Ascending aorta (tissue), 2 donors: ENCODE measurements around the gene GFAP. TPM values are rescaled to one million over a fixed set of nuclear protein-coding genes. Genes with fewer than 3 reads are reported as not detected.
A peak's percentile ranks its signal among the peaks of the same experiment; 100 is the strongest.

ENCODE experiments used
- DNase-seq, 2 donors: peaks; one replicate each; pipeline ENCODE4 v3.0.0-alpha.2; 2019; ENCODE audit warnings: low spot score in 2 of 2
- H3K27ac ChIP-seq, 2 donors: fragments of 200-600 bp; sonication (generic); one replicate each; pipeline ENCODE4 v1.5.1; 2016 to 2017; ENCODE audit warnings: mild to moderate bottlenecking in 1 of 2
- H3K27me3 ChIP-seq: fragments of 200-600 bp; sonication (generic); one replicate; pipeline ENCODE4 v1.5.1; 2017
- H3K36me3 ChIP-seq, 2 donors: fragments of 200-600 bp; sonication (generic); one replicate each; pipeline ENCODE4 v1.5.1; 2016
- H3K4me1 ChIP-seq, 2 donors: fragments of 200-600 bp; sonication (generic); one replicate each; pipeline ENCODE4 v1.5.1; 2016 to 2017; ENCODE audit warnings: mild to moderate bottlenecking in 1 of 2
- H3K4me3 ChIP-seq, 2 donors: fragments of 200-600 bp; sonication (generic); one replicate each; pipeline ENCODE4 v1.5.1; 2016 to 2017; ENCODE audit warnings: mild to moderate bottlenecking in 1 of 2
- H3K9me3 ChIP-seq, 2 donors: fragments of 200-600 bp; sonication (generic); one replicate each; pipeline ENCODE4 v1.5.1; 2016
- intact Hi-C: fragments of 100-400 bp; cut with DNase I; formaldehyde crosslinking; loops from one replicate; pipeline ENCODE4 v1.15.1; 2023
- total RNA-seq: library from RNA; depleted of rRNA; stranded (reverse); fragments of >200 nt; gene quantifications from one replicate; pipeline ENCODE4 v1.1.0, GENCODE V29; 2016
- TF ChIP-seq, protein P1 (sequence below), 3 experiments: fragments of 200-600 bp in 2 of 3; fragments of 450-650 bp in 1 of 3; sonication (generic) in 2 of 3; IDR thresholded peaks; one replicate each; pipeline ENCODE4 v1.5.1; 2016 to 2019; ENCODE audit warnings: antibody characterized with exemption in 3 of 3, mild to moderate bottlenecking in 1 of 3, moderate library complexity in 1 of 3

GFAP gene
- total RNA-seq, 1 donor from 2014 or later: 1.7 TPM

DNA sequence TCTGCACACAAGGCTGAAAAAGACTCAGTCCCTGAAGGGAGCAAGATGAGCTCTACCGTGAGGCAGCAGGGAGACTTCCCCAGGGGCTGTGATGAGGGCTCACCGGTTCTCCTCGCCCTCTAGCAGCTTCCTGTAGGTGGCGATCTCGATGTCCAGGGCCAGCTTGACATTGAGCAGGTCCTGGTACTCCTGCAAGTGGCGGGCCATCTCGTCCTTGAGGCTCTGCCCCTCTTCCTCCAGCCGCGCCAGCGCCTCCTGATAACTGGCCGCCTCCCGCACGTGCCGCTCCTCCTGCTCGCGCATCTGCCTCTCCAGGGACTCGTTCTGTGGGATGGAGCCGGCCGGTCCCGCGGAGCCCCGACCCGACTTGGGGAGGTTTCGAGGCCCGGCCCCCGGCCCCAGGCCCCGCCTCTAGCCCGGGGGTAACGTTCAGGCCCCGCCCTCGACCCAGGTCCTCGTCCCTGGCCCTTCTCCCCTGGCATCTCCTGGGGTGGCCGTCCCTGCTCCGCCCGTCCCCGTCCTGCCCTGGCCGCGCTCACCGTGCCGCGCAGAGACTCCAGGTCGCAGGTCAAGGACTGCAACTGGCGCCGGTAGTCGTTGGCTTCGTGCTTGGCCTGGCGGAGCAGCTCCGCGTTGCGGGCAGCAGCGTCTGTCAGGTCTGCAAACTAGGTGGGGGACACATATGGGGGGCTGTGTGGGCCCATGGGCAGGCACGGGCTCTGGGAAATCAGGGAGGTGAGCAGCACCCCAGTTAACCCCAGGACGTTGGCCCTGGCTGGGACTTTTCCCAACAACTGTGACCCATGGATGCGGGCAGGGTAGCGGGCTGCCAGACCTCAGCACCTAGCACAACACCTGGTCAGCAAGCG is 3.9 kb downstream of the GFAP start:
- peak overlapping the region in 1 of 2 donors; percentile 55 for H3K4me3 ChIP-seq
- no peaks in the 10 kb centered on the region for H3K27me3 ChIP-seq
- no peak for DNase-seq
- no peak overlapping the region for H3K27ac ChIP-seq
- no peaks in the 10 kb centered on the region for H3K9me3 ChIP-seq
- peaks cover 1 to 18% of the 10 kb centered on the region in 2 donors for H3K4me1 ChIP-seq
- H3K36me3 ChIP-seq: no peaks in the 10 kb centered on the region
- intact Hi-C loops: no loop called here
- TF ChIP-seq, protein P1, sequence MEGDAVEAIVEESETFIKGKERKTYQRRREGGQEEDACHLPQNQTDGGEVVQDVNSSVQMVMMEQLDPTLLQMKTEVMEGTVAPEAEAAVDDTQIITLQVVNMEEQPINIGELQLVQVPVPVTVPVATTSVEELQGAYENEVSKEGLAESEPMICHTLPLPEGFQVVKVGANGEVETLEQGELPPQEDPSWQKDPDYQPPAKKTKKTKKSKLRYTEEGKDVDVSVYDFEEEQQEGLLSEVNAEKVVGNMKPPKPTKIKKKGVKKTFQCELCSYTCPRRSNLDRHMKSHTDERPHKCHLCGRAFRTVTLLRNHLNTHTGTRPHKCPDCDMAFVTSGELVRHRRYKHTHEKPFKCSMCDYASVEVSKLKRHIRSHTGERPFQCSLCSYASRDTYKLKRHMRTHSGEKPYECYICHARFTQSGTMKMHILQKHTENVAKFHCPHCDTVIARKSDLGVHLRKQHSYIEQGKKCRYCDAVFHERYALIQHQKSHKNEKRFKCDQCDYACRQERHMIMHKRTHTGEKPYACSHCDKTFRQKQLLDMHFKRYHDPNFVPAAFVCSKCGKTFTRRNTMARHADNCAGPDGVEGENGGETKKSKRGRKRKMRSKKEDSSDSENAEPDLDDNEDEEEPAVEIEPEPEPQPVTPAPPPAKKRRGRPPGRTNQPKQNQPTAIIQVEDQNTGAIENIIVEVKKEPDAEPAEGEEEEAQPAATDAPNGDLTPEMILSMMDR (IDR thresholded peaks at IDR 0.05): peak in 1 of 3 experiments; percentile 50

DNA sequence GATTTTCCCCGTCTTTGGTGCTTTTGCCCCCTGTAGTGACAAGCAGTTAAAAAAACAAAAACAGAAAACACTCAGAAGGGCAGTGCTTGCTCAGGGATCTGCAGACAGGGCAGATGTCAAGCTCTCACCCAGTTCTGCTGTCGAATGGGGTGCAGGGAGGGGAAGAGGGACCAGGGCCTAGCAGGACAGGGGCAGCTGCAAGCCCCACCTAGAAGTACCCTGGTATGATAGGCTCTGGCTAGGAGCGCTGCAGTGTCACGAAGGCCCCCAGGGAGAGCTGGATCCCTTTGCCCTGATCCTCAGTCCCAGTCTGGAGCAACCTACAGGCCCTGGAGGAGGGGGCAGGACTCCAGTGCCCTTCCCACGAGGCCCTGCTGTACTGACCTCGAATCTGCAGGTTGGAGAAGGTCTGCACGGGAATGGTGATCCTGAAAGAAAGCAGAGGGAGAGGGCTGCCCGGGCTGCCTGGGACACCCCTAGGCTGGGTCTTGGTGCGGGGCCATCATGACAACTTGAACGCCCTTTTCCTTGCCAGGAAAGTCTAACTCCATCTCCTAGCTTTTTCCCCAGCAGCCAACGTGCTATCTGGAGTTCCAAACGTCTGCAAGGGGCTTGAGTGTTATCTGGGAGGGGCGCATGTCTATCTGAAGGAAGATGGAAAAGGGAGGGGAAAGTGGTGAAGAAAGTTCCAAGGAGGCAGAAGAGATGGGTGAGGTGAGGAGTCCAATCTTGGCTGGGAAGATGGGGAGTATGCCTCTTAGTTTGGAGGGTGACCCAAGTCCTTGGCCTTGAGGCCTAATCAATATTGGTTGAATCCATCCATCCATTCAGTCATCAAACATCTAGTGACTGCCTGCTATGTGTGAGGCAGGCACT is 4.8 kb downstream of the GFAP start:
- no peak for DNase-seq
- Histone ChIP-seq H3K9me3 (no peaks in the 10 kb centered on the region), H3K27me3 (no peaks in the 10 kb centered on the region), H3K36me3 (no peaks in the 10 kb centered on the region), H3K27ac (no peak overlapping the region), H3K4me1 (peaks cover 0 to 9% of the 10 kb centered on the region in 2 donors), H3K4me3 (no peak overlapping the region)
- intact Hi-C loops: no loop called here
- TF ChIP-seq, protein P1 (IDR thresholded peaks at IDR 0.05): no peak

DNA sequence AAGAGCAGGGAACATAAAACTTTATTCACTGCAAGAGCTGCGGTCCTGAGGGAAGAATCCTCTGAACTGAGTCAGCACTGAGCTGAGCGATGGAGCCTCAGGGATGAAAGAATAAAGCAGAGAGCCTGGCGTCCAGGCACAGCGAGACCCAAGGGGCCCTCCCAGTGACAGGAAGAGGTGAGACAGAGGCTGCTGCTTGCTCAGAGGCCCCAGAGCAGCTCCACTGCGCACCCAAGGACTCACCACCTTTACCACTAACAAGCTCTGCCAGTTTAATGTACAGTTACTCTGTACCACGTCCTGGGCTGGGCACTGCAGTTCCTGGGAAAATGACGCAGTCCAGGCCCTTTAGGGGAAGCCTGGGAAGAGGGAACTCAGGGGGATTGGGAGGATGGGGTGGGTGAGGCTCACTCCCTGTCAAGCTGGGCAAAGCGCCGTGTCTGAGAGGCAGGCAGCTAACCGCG is 5.6 kb downstream of the GFAP start:
- Histone ChIP-seq H3K36me3 (no peaks in the 10 kb centered on the region), H3K4me1 (peaks cover 0 to 3% of the 10 kb centered on the region in 2 donors), H3K27me3 (no peaks in the 10 kb centered on the region), H3K4me3 (no peak overlapping the region), H3K27ac (no peak overlapping the region), H3K9me3 (no peaks in the 10 kb centered on the region)
- no peak for DNase-seq
- intact Hi-C loops: no loop called here
- TF ChIP-seq, protein P1 (IDR thresholded peaks at IDR 0.05): no peak

DNA sequence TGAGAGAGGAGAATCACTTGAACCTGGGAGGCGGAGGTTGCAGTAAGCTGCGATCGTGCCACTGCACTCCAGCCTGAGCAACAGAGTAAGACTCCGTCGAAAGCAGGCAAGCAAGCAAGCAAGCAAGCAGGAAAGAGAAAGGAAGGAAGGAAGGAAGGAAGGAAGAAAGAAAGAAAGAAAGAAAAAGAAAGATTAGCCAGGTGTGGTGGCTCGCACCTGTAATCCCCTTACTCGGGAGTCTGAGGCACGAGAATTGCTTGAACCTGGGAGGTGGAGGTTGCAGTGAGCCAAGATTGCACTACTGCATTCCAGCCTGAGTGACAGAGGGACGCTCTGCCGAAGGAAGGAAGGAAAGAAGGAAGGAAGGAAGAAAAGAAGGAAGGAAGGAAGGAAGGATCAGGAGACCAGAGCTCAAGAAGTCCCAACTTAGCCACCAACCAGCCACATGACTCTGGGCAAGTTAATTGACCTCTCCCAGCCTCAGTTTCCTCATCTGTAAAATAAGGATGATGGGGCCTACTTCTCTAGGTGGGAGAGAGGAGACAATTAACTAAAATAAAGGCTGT is 6.5 kb downstream of the GFAP start:
- no peak for DNase-seq
- Histone ChIP-seq H3K36me3 (no peaks in the 10 kb centered on the region), H3K4me1 (peaks cover 0 to 3% of the 10 kb centered on the region in 2 donors), H3K27ac (no peak overlapping the region), H3K4me3 (no peak overlapping the region), H3K9me3 (no peaks in the 10 kb centered on the region), H3K27me3 (no peaks in the 10 kb centered on the region)
- intact Hi-C loops: no loop called here
- TF ChIP-seq, protein P1 (IDR thresholded peaks at IDR 0.05): no peak

DNA sequence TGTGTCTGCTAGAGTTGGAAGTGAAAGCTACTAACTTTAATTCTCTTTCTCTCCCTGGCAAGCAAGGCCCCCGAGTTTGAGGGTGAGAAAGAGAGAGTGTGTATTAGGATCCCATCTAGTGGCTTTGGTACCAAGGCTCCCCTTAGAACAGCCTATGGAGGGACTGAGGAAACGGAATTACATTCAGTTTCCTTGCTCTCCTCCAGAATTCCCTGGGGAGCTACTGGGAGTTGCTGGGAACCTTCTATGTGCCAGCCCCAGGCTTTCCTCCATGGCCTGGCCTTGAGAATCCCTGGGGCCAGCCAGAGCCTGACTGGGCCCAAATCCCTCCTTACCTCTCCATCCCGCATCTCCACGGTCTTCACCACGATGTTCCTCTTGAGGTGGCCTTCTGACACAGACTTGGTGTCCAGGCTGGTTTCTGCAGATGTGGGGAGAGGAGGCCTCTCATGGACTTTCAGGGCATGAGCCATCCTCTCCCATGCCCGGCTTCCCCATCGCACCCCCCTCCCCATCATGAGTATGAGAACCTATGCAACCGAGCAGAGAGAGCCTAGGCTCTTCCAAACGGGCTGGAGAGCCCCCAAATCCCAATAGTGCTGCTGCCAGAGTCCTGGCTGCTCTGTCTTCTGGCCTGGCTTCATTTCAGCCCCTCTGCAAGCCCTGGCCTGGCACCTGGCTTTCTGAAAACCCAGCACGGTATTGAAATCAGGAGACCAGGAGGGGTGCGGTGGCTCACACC is 7.4 kb downstream of the GFAP start:
- no peak for DNase-seq
- Histone ChIP-seq H3K9me3 (no peaks in the 10 kb centered on the region), H3K27ac (no peak overlapping the region), H3K4me1 (peaks cover 0 to 3% of the 10 kb centered on the region in 2 donors), H3K27me3 (no peaks in the 10 kb centered on the region), H3K36me3 (no peaks in the 10 kb centered on the region), H3K4me3 (no peak overlapping the region)
- intact Hi-C loops: no loop called here
- TF ChIP-seq, protein P1 (IDR thresholded peaks at IDR 0.05): no peak
